Stomach (tissue), 4 donors: ENCODE data around the gene NLN.

Source experiments
- EP300 ChIP-seq: sonication (generic); formaldehyde crosslinking; IDR thresholded peaks from one replicate; pipeline ENCODE4 v1.6.1; 2017; ENCODE audit warnings: antibody characterized with exemption
- POLR2A ChIP-seq, 4 donors: fragments of 450-650 bp; IDR thresholded peaks; one replicate each; pipeline ENCODE4 v1.6.1; 2016; ENCODE audit warnings: antibody characterized with exemption in 4 of 4, control low read depth in 2 of 4, mild to moderate bottlenecking in 1 of 4, moderate library complexity in 1 of 4
- POLR2AphosphoS5 ChIP-seq, 3 donors: sonication (generic); formaldehyde crosslinking; IDR thresholded peaks; one replicate each; pipeline ENCODE4 v1.6.1; 2016; ENCODE audit warnings: antibody characterized with exemption in 3 of 3
- TF ChIP-seq, protein P1 (sequence below), 7 experiments: fragments of 450-650 bp in 4 of 7; fragments of 200-600 bp in 3 of 7; sonication (generic) in 3 of 7; IDR thresholded peaks; one replicate each; pipeline ENCODE4 v1.5.1; 2016 to 2019; ENCODE audit warnings: antibody characterized with exemption in 7 of 7, control low read depth in 2 of 7, mild to moderate bottlenecking in 1 of 7

DNA sequence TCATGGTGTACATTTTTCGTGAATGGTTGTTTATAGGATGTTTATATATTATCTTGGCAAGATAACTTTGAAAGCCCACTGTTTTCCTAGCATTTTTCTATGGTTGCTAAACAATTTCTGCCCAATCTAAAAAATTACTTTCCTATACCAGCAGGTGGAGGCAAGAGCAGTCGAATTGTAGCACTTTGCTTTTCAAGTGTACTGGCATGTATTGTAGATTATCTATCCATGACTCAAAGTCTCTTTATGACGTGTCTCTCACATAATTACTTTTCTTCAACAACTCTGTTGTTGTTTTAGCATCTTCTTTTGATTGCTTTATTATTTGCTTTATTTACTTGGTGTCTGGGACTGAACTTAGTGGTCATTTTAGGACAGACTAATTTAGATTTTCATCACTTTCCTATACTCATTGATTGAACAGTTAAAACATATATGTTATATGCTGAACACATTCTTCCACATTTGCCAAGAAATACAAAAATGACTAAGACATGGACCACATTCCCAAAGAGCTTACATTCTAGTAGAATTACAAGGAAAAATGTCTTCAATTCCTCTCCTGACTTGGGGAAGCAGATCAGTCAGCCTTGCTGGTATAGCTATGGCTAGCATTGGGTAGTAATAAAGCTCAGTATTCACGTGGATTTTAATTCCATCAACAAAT is 20.7 kb downstream of the NLN start:
- TF ChIP-seq, protein P1, sequence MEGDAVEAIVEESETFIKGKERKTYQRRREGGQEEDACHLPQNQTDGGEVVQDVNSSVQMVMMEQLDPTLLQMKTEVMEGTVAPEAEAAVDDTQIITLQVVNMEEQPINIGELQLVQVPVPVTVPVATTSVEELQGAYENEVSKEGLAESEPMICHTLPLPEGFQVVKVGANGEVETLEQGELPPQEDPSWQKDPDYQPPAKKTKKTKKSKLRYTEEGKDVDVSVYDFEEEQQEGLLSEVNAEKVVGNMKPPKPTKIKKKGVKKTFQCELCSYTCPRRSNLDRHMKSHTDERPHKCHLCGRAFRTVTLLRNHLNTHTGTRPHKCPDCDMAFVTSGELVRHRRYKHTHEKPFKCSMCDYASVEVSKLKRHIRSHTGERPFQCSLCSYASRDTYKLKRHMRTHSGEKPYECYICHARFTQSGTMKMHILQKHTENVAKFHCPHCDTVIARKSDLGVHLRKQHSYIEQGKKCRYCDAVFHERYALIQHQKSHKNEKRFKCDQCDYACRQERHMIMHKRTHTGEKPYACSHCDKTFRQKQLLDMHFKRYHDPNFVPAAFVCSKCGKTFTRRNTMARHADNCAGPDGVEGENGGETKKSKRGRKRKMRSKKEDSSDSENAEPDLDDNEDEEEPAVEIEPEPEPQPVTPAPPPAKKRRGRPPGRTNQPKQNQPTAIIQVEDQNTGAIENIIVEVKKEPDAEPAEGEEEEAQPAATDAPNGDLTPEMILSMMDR (IDR thresholded peaks at IDR 0.05): peak in 4 of 7 experiments; percentile 23 to 51 (median 44)
- TF ChIP-seq POLR2AphosphoS5 (IDR thresholded peaks at IDR 0.05) (no peak), POLR2A (IDR thresholded peaks at IDR 0.05) (no peak), EP300 (no peak)
